HG03469 (cell line): ENCODE results near the gene PLXNB3.

Experiments used
- ATAC-seq: cut with Tn5 transposase; IDR thresholded peaks from one replicate; pipeline ENCODE4 v1.9.1; 2021; ENCODE audit warnings: mild to moderate bottlenecking, moderate library complexity, moderate number of reproducible peaks; ENCODE audit not compliant: unreplicated experiment

The PLXNB3 gene

DNA sequence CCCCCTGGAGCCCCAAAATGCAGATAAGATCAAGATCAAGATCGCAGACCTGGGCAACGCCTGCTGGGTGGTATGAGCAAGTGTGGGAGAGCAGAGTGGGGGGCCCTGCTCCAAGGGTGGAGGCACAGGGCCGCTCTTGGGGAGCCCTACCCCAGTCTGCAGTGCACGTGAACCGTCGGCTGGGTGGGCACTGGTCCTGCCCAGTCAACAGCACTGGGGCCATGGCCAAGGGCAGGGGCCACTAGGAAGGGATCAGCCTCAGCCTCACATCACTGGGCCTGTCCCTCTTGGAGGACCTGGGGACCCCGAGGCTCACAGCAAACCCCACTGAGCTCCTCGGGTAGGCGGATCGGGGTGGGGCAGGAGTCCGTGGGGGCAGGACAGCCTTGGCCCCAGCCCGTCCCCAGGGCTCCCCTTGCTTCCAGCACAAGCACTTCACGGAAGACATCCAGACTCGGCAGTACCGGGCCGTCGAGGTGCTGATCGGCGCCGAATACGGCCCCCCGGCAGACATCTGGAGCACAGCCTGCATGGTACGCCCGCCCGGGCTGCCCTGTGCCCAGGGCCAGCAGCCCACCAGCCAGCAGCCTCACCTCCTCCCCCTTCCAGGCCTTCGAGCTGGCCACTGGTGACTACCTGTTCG is 20.4 kb downstream of the PLXNB3 start:
- ATAC-seq: no peak

DNA sequence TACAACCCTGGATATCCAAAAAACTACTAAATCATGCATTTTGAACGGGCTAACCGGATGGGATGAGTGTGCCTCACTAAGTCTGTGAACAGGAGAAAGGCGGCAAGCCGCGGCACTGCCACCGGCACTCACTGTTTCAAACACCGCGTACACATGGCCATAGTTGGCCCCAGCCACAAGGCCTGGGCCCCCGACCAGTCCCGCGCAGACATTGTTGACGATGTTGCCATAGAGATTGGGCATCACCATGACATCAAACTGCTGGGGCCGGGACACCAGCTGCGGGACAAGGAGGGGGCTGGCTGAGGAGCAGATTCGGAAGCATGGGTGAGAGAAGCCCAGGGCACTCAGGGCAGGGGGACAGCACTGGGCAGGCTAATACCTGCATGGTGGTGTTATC is 22.6 kb downstream of the PLXNB3 start:
- no peak for ATAC-seq

- ATAC-seq: no peak
These were observed 25.6 kb downstream of the PLXNB3 start for GRCh38 chrX:153789654-153790053.

- no peak for ATAC-seq
These were observed 27.2 kb downstream of the PLXNB3 start for GRCh38 chrX:153791104-153791852.

- no peak for ATAC-seq
These were observed 28.3 kb downstream of the PLXNB3 start for GRCh38 chrX:153792368-153792767.

DNA sequence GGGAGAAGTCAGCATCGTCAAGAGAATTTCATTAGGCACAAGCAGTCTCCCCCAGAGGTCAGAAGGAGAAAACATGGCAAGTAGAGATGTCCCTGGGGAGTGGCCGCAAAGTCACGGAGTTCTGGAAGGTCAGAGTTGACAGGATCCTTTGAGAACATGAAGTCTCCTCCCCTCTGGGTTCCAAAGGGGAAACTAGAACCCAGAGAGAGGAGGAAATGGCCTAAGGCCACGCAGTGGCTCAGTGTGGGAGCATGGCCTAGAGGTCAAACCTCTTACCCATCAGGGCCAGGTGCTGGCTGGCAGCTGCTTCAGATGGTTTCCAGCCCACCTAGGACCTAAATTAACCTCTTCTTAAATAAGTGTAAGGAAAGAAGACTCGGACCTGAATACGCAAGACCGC is 29.2 kb downstream of the PLXNB3 start:
- no peak for ATAC-seq

GRCh38 chrX:153794018-153794896 is 30.2 kb downstream of the PLXNB3 start, which contains the start of the genes IDH3G and SSR4:
IDH3G (minus strand) TSS chrX:153794375; CDS start chrX:153794326, 49 bp downstream.
SSR4 (plus strand) TSS chrX:153794668; CDS start chrX:153794688, 20 bp downstream.
- ATAC-seq: peak; percentile 76

DNA sequence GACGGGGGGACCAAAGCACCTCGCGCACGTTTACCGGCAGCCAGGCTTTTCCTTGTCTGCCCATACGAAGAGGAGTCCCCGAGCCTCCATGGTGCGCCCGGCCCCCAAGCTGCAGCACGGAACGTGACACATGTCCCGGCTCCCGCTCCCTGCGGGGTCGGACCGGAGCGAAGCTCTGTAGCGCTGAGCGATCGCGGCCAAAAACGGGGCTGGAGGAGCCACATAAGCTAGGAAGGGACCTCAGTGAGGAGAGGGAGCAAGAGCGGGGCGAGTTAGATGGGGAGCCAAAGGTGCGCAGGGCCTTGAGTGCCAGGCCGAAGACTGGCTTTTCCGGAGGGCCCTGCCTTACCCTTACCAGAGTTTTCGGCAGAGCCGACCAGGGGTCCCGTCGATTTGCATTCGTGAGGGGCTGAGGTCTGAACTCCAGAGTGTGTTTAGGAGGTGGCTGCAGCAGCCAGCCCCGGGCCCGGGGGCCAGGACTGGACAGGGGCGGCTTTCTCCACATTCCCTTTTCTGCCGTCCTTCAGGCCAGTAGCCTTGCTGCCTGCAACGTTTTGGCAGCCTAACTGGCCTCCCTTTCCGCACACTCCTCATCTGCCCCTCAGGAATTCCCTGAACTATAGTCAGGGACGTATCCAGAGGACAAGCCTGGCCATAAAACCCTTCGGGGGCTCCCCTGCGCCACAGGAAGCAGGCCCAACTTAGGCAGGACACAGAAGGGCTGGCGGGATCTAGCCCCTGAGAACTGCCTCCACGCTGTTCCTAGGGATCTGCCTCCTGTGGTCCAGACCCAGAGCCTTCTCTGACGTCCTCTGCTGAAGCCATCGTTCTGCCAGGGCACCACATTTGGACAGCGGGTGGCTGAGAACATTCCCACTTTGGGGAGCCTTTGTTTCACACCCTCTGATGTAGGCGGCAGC is 31.1 kb downstream of the PLXNB3 start:
- ATAC-seq: no peak

DNA sequence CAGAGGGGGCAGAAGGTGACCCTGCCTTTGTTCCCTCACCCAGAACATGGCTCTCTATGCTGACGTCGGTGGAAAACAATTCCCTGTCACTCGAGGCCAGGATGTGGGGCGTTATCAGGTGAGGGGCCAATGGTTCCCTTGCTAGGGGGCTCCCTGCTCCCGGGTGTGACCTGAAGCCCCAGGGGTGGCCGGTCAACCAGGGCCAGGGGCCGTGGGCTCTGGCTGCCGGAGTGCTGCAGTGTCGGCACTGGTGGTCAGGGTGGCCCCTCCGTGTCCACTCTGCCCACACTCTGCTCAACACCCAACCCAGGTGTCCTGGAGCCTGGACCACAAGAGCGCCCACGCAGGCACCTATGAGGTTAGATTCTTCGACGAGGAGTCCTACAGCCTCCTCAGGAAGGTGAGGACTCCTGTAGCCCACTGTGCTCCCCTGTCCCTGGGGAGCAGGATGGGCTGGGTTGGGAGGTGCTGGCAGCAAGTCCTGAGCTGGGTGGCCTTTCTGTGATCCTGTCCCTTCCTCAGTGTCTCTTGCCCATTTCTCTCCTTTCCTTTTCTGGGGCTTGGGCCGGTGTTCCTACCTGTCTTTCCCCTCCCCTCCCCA is 33.5 kb downstream of the PLXNB3 start:
- ATAC-seq: no peak

DNA sequence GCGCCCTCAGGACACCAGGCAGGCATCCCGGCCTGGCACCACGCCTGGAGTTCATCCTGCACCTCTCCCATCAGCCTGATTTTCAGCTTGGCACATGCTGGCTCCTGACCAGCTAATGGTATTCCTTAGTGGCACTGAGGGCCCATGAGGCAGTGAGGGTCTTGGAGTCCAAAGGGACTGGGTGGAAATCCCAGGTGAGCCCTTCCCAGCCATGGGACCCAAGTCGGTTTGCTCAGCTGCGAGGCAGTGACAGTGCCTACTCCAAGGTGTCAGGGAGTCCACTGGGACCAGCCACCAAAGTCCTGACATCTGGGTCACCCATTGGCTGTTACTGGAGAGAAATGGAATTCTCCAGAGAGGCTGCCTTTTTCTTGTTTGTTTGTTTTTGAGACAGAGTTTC is 35.3 kb downstream of the PLXNB3 start:
- no peak for ATAC-seq

- ATAC-seq: no peak
These were observed 36.2 kb downstream of the PLXNB3 start for GRCh38 chrX:153800177-153800722.

GRCh38 chrX:153800746-153801145 is 36.7 kb downstream of the PLXNB3 start:
- ATAC-seq: no peak

DNA sequence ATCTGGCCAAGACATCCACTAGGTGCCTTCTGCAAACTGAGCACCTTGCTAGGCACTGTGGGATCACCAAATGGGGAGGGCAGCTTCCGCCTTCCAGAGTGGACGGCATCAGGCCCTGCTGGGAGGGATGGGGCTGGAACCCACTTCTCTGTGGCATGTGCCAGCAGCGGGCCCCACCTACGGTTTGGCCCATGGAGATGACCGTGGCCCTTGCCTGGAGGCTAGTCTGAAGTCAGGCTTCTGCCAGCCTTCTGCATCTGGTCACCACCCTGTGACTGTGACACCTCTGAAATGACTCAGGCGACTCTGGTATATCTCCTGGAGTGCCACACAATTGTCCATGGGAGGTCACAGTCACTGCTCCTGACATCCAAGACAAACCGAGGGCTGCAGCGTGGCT is 37.6 kb downstream of the PLXNB3 start:
- ATAC-seq: no peak

GRCh38 chrX:153802513-153803045 is 38.5 kb downstream of the PLXNB3 start:
- no peak for ATAC-seq

GRCh38 chrX:153803211-153804099 is 39.4 kb downstream of the PLXNB3 start:
- no peak for ATAC-seq

DNA sequence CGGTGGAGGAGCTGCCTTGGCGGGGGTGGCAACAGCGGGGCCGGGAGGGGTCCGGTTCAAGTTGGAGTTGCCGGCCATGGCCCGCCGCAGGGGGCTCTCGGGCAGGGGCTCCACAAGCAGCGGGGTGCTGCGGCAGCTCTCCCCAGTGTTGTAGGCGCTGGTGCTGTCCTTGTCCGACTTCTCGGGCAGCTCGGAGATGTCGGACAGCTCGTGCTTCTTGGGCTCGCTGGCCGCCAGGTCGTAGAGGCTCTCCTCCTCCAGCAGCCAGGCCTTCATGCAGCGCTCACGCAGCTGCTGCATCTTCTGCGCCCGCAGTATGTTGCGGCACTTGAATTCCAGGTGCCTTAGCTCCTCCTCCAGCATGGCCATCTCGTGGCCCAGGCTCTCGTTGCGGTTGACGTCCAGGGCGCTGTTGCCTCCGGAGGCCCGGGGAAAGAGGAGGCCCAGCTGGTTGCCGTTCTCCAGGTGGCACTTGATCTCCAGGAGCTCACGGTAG is 40.1 kb downstream of the PLXNB3 start:
- no peak for ATAC-seq

- ATAC-seq: no peak
These were observed 40.6 kb downstream of the PLXNB3 start for GRCh38 chrX:153804621-153805020.

GRCh38 chrX:153805436-153805835 is 41.4 kb downstream of the PLXNB3 start:
- ATAC-seq: no peak
